Uterus (tissue), 2 donors: ENCODE data around the gene MLXIPL.

Experiments used
- CTCF ChIP-seq, 4 experiments: fragments of 200-600 bp in 2 of 4; fragments of 450-650 bp in 2 of 4; sonication (generic) in 2 of 4; IDR thresholded peaks; one replicate each; pipeline ENCODE4 v1.5.1; 2016 to 2019; ENCODE audit warnings: antibody characterized with exemption in 4 of 4, mild to moderate bottlenecking in 2 of 4, moderate library complexity in 1 of 4
- POLR2A ChIP-seq, 2 donors: fragments of 450-650 bp; IDR thresholded peaks; one replicate each; pipeline ENCODE4 v1.6.1; 2016; ENCODE audit warnings: antibody characterized with exemption in 2 of 2, mild to moderate bottlenecking in 1 of 2, moderate library complexity in 1 of 2

GRCh38 chr7:73668886-73669230, 44.5 kb upstream of the MLXIPL start:
- no peak for TF ChIP-seq POLR2A (IDR thresholded peaks at IDR 0.05)
- no peak for TF ChIP-seq CTCF (IDR thresholded peaks at IDR 0.05)
